Natural killer cell (primary cell): ENCODE data around the gene IL4I1. TPM values are rescaled to one million over a fixed set of nuclear protein-coding genes. Genes with fewer than 3 reads are reported as not detected.

Source experiments
- ATAC-seq, 3 donors: fragments of 150-1000 bp in 2 of 3; fragments of 200-7000 bp in 1 of 3; cut with Tn5 transposase; 1 replicate in 1 of 3; 2 replicates in 2 of 3; pipeline ENCODE4 v1.10.0; 2021; ENCODE audit warnings: mild to moderate bottlenecking in 2 of 3, moderate library complexity in 2 of 3
- DNase-seq, 2 donors: peaks; one replicate each; pipeline versions ENCODE4 v3.0.0 to v3.0.0-alpha.2; 2013 to 2021; ENCODE audit warnings: mixed read lengths in 1 of 2
- H3K27ac ChIP-seq: one replicate; pipeline ENCODE4 v1.5.1; 2013; ENCODE audit warnings: mild to moderate bottlenecking, low read length
- H3K27me3 ChIP-seq: one replicate; pipeline ENCODE4 v1.6.1; 2013; ENCODE audit warnings: low read length; ENCODE audit not compliant: control insufficient read depth, insufficient read depth
- H3K36me3 ChIP-seq: one replicate; pipeline ENCODE4 v1.6.1; 2013; ENCODE audit warnings: low read length; ENCODE audit not compliant: control insufficient read depth, insufficient read depth
- H3K4me1 ChIP-seq: one replicate; pipeline ENCODE4 v1.6.1; 2013; ENCODE audit warnings: low read length; ENCODE audit not compliant: control insufficient read depth, insufficient read depth
- H3K4me3 ChIP-seq: one replicate; pipeline ENCODE4 v1.5.1; 2013; ENCODE audit warnings: low read length
- H3K9me3 ChIP-seq: one replicate; pipeline ENCODE4 v1.6.1; 2013; ENCODE audit warnings: low read length; ENCODE audit not compliant: control insufficient read depth, insufficient read depth
- H3K27ac Mint-ChIP-seq, 2 donors: one replicate each; pipeline ENCODE4 v1.8.0; 2022; ENCODE audit warnings: mild to moderate bottlenecking in 2 of 2, mixed read lengths in 2 of 2, moderate library complexity in 1 of 2
- H3K27me3 Mint-ChIP-seq, 2 donors: one replicate each; pipeline ENCODE4 v1.8.0; 2022; ENCODE audit warnings: low read depth in 2 of 2, mixed read lengths in 2 of 2
- H3K36me3 Mint-ChIP-seq: one replicate; pipeline ENCODE4 v1.8.0; 2022; ENCODE audit warnings: mixed read lengths
- H3K4me1 Mint-ChIP-seq, 2 donors: one replicate each; pipeline ENCODE4 v1.8.0; 2022; ENCODE audit warnings: mixed read lengths in 2 of 2
- H3K4me3 Mint-ChIP-seq: one replicate; pipeline ENCODE4 v1.8.0; 2022; ENCODE audit warnings: mild to moderate bottlenecking, moderate library complexity, mixed read lengths
- H3K9me3 Mint-ChIP-seq, 2 donors: one replicate each; pipeline ENCODE4 v1.8.0; 2022; ENCODE audit warnings: mixed read lengths in 2 of 2
- CTCF ChIP-seq: fragments of 200-600 bp; IDR thresholded peaks from one replicate; pipeline ENCODE4 v1.8.0; 2022; ENCODE audit warnings: antibody characterized with exemption
- WGBS: methylation state at CpG from one replicate; pipeline ENCODE4 v1.1.7; 2013; ENCODE audit warnings: missing lambda C conversion rate; ENCODE audit not compliant: insufficient coverage; 5-methylcytosine and 5-hydroxymethylcytosine counted together
- intact Hi-C: fragments of 100-400 bp; cut with micrococcal nuclease; formaldehyde crosslinking; loops from one replicate; pipeline ENCODE4 v1.14.2; 2022
- total RNA-seq, 4 donors: library from RNA; stranded (reverse); fragments of 120-200 nt in 1 of 4; gene quantifications; one replicate each; pipeline versions ENCODE4 v1.2.3 to v1.2.4, GENCODE V29; 2013 to 2022

IL4I1 gene
- total RNA-seq, 3 donors from 2014 or later (not counting 1 experiment from before 2014, with no cell fraction given), result 3.0 to 3.8 (median 3.4) TPM

DNA sequence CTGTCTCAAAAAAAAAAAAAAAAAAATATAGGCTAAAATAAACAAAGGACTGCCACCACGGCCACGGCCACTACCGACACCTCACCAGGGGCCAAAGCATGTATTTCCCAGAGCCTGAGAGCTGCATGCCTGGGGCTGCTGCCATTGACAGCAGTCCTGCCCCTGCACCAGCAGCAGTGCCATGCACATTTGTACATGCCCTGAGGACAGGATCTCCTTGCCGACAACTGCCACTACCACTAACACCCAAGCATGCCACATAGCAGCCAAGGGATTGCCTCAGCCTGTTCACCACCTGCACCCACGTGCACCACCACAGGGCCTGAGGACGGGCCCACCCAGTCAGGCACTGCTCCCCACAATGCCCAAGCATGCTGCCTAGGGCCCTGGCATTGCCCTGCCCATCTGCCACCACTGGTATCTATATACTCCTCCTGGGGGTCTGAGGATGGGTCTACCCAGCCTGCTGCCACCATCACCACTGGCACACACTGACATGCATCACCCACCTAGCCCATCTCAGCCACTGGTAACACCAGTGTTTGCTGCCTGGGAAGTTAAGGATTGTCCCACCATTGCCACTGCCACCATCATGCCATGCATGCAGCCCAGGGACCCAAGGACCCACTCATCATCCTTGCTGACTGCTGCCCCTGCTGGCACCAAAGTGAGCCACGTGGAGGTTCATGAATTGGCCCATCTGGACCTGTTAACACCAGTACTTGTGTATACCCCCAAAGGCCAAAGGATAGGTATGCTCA lies 43.2 kb upstream of the IL4I1 start:
- Mint-ChIP-seq H3K9me3 (no peaks in the 10 kb centered on the region), H3K4me3 (no peak overlapping the region), H3K4me1 (peaks cover 10 to 11% of the 10 kb centered on the region in 2 donors), H3K36me3 (no peaks in the 10 kb centered on the region), H3K27ac (no peak overlapping the region), H3K27me3 (peaks cover 14 to 17% of the 10 kb centered on the region in 2 donors)
- TF ChIP-seq CTCF, result no peak
- H3K27me3 ChIP-seq, result no peaks in the 10 kb centered on the region
- no peak overlapping the region for H3K4me3 ChIP-seq
- intact Hi-C loops, result loop anchor here (10.0 kb wide), 1 partner anchor 145 kb away; no protein-coding TSS in a partner anchor
- 73% methylated on average over 7 of the region's 7 CpGs for WGBS
- DNase-seq (peak in 1 of 2 donors; percentile 40), ATAC-seq (no peak)
- no peaks in the 10 kb centered on the region for H3K36me3 ChIP-seq
- no peaks in the 10 kb centered on the region for H3K9me3 ChIP-seq
- no peak overlapping the region for H3K27ac ChIP-seq
- H3K4me1 ChIP-seq, result peaks cover 8% of the 10 kb centered on the region

DNA sequence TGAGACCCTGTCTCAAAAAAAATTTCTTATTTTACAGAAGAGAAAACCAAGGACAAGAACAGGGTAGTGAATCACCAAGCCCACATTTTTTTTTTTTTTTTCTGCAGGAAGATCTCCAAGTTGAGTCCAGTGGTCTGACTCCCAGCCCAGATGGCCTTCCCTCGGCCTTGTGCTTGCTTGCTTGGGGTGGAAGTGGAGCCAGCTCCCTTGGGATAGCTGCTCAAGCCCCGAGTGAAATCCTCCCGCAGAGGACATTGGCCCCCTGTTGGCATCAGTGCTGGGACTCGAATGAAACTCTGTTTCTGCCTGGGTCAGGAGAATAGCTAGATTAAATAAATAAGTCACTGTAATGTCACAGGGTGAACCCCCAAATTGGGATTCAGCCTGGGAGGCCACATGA lies 42.0 kb upstream of the IL4I1 start:
- H3K36me3 Mint-ChIP-seq, result no peaks in the 10 kb centered on the region

DNA sequence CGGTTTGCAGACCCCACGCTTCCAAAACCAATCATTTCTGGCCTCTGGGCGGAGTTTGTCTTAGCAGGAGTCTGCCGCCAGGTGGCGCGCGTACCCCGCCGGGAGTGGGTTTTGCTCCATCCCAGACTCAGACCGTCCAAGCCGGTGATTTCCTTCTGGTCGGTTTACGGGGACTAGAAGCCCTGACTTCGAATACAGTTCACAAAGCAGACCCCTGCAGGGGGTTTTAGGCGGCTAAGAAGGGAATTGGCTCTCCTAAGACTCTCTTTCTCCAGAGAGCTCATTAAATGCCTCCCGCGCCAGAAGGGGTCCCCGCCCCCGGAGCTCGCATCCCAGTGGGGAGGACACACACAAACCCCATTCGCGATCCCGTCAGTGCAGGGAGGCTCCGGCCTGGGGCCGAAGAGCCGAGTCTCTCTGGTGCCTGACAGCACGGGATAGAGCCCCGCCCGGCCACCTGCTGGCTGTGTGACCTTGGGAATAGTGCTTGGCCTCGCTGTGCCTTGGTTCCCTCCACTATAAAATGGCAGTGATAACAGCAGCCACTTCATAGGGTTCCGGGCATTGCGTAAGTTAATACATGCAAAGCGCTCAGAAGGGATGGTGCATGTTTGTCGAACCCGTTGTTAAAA lies 41.2 kb upstream of the IL4I1 start:
- TF ChIP-seq CTCF, result peak; percentile 98
- intact Hi-C loops, result loop anchor here (1.0 to 10.0 kb wide), 2 partner anchors 45 to 147 kb away; no protein-coding TSS in a partner anchor
- Histone ChIP-seq H3K9me3 (no peaks in the 10 kb centered on the region), H3K36me3 (no peaks in the 10 kb centered on the region), H3K4me3 (no peak overlapping the region), H3K27ac (no peak overlapping the region), H3K27me3 (no peaks in the 10 kb centered on the region), H3K4me1 (peaks cover 19% of the 10 kb centered on the region)
- H3K36me3 Mint-ChIP-seq, result no peaks in the 10 kb centered on the region
- no peak overlapping the region for H3K27ac Mint-ChIP-seq
- no peaks in the 10 kb centered on the region for H3K9me3 Mint-ChIP-seq
- H3K4me3 Mint-ChIP-seq, result no peak overlapping the region
- WGBS, result 27% methylated on average over 35 of the region's 35 CpGs
- peaks cover 6% of the 10 kb centered on the region in 2 donors for H3K27me3 Mint-ChIP-seq
- DNase-seq, result peak; percentile 81 to 86
- peaks cover 19 to 22% of the 10 kb centered on the region in 2 donors for H3K4me1 Mint-ChIP-seq
- peak; percentile 76 to 81 (median 80) for ATAC-seq

More for the DNA sequence above, 42.0 kb upstream of the IL4I1 start:
- Mint-ChIP-seq H3K4me3 (no peak overlapping the region), H3K27ac (no peak overlapping the region), H3K9me3 (no peaks in the 10 kb centered on the region), H3K27me3 (peaks cover 12 to 14% of the 10 kb centered on the region in 2 donors), H3K4me1 (peaks cover 11 to 14% of the 10 kb centered on the region in 2 donors)
- H3K36me3 ChIP-seq, result no peaks in the 10 kb centered on the region
- intact Hi-C loops, result loop anchor here (10.0 kb wide), 1 partner anchor 146 kb away; no protein-coding TSS in a partner anchor
- no peak for TF ChIP-seq CTCF
- no peak overlapping the region for H3K27ac ChIP-seq
- DNase-seq (no peak), ATAC-seq (no peak)
- no peaks in the 10 kb centered on the region for H3K27me3 ChIP-seq
- 91% methylated on average over 4 of the region's 4 CpGs for WGBS
- peaks cover 11% of the 10 kb centered on the region for H3K4me1 ChIP-seq
- H3K4me3 ChIP-seq, result no peak overlapping the region
- no peaks in the 10 kb centered on the region for H3K9me3 ChIP-seq
